ENCODE results near the gene DCAF5. TPM values are rescaled to one million over a fixed set of nuclear protein-coding genes. Genes with fewer than 3 reads are reported as not detected.
A peak's percentile ranks its signal among the peaks of the same experiment; 100 is the strongest.

DCAF5 gene
- total and polyA plus RNA-seq, 2 of the 13 experiments (the other 11 are each of a cell fraction or from before 2014, with no cell fraction given) = 13.4 to 31.6 TPM

DNA sequence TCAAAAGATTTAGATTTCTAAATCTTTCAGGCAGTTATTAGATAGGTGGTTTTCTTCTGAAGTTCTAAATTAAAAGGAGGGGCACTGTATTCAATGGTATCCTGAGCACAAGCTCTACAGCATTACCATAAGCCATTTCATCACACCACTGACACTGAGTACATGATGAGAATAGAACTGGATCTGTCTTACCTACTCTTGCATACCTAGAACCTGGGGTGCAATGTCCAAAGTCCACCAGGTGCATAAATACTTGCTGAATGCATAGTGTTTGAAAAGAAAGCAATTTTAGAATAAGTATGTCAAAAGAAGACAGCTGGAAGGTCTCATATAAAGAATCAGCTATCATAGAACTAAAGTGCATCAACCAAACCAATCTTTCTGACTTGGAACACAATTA, 88.3 kb downstream of the DCAF5 start:
- no peaks in the 10 kb centered on the region; a peak in 1 of 5 replicates for H3K27me3 ChIP-seq (ENCODE audit: control insufficient read depth in 1 of 2, insufficient read depth in 2 of 2, low read length in 2 of 2)
- peak; percentile 35 for DNase-seq (ENCODE audit: low spot score)
- intact Hi-C loops (cut with micrococcal nuclease; ENCODE audit: unreplicated experiment) (no loop called here), in situ Hi-C loops (cut with HindIII; ENCODE audit: extremely low pct_ligation_motif_present, low pct_unique_long_range_greater_than_20kb) (no loop called here)
- BruUV-seq (replicated peaks) = no TSS peak
- H3K4me3 ChIP-seq (replicated peaks in 1 of 3; ENCODE audit: insufficient read depth in 1 of 3, low read depth in 2 of 3, low read length in 3 of 3) = no peak overlapping the region
- TF ChIP-seq ZNF703 (CRISPR knock-in tag; IDR thresholded peaks at IDR 0.05; ENCODE audit: borderline replicate concordance) (no peak), ONECUT2 (CRISPR knock-in tag; IDR thresholded peaks at IDR 0.05) (no peak), ZNF709 (CRISPR knock-in tag; IDR thresholded peaks at IDR 0.05) (no peak), ZBTB8A (CRISPR knock-in tag; IDR thresholded peaks at IDR 0.05; ENCODE audit: borderline replicate concordance, low read depth) (no peak), ZNF101 (CRISPR knock-in tag; IDR thresholded peaks at IDR 0.05; ENCODE audit: borderline replicate concordance, low read depth) (no peak), PTBP1 (IDR thresholded peaks at IDR 0.05; ENCODE audit: low read depth, low read length, poor library complexity, severe bottlenecking) (no peak), HNF4G (IDR thresholded peaks at IDR 0.05; ENCODE audit: borderline replicate concordance, low read depth, low read length) (peak; percentile 35; the same call in 1 of the 2 replicates), HNF4G (CRISPR knock-in tag; IDR thresholded peaks at IDR 0.05; ENCODE audit: borderline replicate concordance, low read depth) (no peak), TBX2 (CRISPR knock-in tag; IDR thresholded peaks at IDR 0.05; ENCODE audit: borderline replicate concordance) (no peak), TBP (CRISPR knock-in tag; IDR thresholded peaks at IDR 0.05) (no peak), HNF4A (CRISPR knock-in tag; IDR thresholded peaks at IDR 0.05) (peak; percentile 57; the same call in 1 of the 2 replicates), U2AF2 (IDR thresholded peaks at IDR 0.05; ENCODE audit: low read depth, low read length) (no peak), XRCC5 (optimal IDR thresholded peaks at IDR 0.05; ENCODE audit: low read length) (no peak), KDM1A (CRISPR knock-in tag; IDR thresholded peaks at IDR 0.05) (no peak)
- TF ChIP-seq, protein P1, sequence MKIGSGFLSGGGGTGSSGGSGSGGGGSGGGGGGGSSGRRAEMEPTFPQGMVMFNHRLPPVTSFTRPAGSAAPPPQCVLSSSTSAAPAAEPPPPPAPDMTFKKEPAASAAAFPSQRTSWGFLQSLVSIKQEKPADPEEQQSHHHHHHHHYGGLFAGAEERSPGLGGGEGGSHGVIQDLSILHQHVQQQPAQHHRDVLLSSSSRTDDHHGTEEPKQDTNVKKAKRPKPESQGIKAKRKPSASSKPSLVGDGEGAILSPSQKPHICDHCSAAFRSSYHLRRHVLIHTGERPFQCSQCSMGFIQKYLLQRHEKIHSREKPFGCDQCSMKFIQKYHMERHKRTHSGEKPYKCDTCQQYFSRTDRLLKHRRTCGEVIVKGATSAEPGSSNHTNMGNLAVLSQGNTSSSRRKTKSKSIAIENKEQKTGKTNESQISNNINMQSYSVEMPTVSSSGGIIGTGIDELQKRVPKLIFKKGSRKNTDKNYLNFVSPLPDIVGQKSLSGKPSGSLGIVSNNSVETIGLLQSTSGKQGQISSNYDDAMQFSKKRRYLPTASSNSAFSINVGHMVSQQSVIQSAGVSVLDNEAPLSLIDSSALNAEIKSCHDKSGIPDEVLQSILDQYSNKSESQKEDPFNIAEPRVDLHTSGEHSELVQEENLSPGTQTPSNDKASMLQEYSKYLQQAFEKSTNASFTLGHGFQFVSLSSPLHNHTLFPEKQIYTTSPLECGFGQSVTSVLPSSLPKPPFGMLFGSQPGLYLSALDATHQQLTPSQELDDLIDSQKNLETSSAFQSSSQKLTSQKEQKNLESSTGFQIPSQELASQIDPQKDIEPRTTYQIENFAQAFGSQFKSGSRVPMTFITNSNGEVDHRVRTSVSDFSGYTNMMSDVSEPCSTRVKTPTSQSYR (CRISPR knock-in tag; IDR thresholded peaks at IDR 0.05; ENCODE audit: borderline replicate concordance) = no peak
- TF ChIP-seq, protein P2, sequence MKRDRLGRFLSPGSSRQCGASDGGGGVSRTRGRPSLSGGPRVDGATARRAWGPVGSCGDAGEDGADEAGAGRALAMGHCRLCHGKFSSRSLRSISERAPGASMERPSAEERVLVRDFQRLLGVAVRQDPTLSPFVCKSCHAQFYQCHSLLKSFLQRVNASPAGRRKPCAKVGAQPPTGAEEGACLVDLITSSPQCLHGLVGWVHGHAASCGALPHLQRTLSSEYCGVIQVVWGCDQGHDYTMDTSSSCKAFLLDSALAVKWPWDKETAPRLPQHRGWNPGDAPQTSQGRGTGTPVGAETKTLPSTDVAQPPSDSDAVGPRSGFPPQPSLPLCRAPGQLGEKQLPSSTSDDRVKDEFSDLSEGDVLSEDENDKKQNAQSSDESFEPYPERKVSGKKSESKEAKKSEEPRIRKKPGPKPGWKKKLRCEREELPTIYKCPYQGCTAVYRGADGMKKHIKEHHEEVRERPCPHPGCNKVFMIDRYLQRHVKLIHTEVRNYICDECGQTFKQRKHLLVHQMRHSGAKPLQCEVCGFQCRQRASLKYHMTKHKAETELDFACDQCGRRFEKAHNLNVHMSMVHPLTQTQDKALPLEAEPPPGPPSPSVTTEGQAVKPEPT (CRISPR knock-in tag; IDR thresholded peaks at IDR 0.05; ENCODE audit: low read depth) = no peak
- TF ChIP-seq, protein P3, sequence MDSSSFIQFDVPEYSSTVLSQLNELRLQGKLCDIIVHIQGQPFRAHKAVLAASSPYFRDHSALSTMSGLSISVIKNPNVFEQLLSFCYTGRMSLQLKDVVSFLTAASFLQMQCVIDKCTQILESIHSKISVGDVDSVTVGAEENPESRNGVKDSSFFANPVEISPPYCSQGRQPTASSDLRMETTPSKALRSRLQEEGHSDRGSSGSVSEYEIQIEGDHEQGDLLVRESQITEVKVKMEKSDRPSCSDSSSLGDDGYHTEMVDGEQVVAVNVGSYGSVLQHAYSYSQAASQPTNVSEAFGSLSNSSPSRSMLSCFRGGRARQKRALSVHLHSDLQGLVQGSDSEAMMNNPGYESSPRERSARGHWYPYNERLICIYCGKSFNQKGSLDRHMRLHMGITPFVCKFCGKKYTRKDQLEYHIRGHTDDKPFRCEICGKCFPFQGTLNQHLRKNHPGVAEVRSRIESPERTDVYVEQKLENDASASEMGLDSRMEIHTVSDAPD (CRISPR knock-in tag; IDR thresholded peaks at IDR 0.05) = no peak
- TF ChIP-seq, protein P4, sequence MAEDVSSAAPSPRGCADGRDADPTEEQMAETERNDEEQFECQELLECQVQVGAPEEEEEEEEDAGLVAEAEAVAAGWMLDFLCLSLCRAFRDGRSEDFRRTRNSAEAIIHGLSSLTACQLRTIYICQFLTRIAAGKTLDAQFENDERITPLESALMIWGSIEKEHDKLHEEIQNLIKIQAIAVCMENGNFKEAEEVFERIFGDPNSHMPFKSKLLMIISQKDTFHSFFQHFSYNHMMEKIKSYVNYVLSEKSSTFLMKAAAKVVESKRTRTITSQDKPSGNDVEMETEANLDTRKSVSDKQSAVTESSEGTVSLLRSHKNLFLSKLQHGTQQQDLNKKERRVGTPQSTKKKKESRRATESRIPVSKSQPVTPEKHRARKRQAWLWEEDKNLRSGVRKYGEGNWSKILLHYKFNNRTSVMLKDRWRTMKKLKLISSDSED (CRISPR knock-in tag; IDR thresholded peaks at IDR 0.05) = no peak
- H4K20me1 ChIP-seq (ENCODE audit: insufficient read depth, low read length) = no peaks in the 10 kb centered on the region
- no peaks in the 10 kb centered on the region for H3K79me2 ChIP-seq (ENCODE audit: insufficient read depth, low read length)
- H3K9ac ChIP-seq (ENCODE audit: insufficient read depth, low read depth, low read length) = no peak overlapping the region
- ChIA-PET POLR2A (no interaction called here), CTCF (ENCODE audit: low intra/inter-chr PET ratio, low total read pairs) (no interaction called here)
- peaks cover 8% of the 10 kb centered on the region for H3K4me1 ChIP-seq (ENCODE audit: insufficient read depth, low read length)
- no peak overlapping the region for H2AFZ ChIP-seq (ENCODE audit: low read length)
- no peak overlapping the region for H3K4me2 ChIP-seq (ENCODE audit: low read depth, low read length)
- no peak for ATAC-seq
- H3K9me3 ChIP-seq (ENCODE audit: low read length) = no peaks in the 10 kb centered on the region
- no peak for FAIRE-seq
- peaks cover 12 to 17% of the 10 kb centered on the region in 2 experiments; a peak in 4 of 5 replicates for H3K36me3 ChIP-seq (replicated peaks in 1 of 2; ENCODE audit: control insufficient read depth in 1 of 2, insufficient read depth in 2 of 2, low read length in 2 of 2)
- no peak overlapping the region for H3K27ac ChIP-seq (ENCODE audit: extremely low read length, insufficient read depth, low read length)

Measured in HepG2 (cell line).